Fibroblast of upper back skin (primary cell): ENCODE data around the gene NCF4.

Experiments used
- DNase-seq: peaks from one replicate; pipeline ENCODE4 v3.0.0-alpha.2; 2013

NCF4 gene

DNA sequence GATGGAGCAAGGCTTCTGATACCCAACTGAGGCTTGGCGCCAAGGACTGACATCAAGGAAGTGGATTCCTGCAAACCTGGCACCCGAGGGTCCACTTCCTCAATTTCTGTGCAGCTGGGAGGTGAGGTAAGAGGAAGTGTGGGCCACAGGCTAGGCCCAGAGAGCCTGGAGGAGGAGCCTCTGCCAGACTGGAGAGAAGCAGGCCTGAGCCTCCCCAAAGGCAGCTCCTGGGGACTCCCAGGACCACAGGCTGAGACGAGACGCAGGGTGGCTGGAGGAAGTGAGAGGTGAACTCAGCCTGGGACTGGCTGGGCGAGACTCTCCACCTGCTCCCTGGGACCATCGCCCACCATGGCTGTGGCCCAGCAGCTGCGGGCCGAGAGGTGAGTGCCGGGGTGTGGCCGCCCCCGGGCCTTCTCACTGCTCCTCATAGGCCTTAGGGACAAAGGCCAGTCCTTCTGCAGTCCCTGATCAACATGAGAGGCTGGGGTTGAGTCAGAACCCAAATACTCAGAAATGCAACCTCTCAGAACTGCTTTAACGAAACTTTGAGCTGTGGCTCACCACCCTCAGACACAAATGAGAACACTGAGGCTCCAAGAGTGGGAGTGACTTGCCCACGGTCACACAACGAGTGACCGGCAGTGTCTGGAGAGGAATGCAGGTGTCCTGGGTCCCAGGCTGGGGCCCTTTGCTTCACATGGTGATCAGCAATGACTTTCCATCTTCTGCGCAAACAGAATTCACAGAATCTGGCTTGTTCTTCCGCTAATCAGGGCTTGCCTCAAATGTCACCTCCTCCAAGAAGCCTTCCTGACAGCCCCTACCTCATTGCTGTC, at the start of gene NCF4:
NCF4 (plus strand) TSS at position 186 of the 839 bp plus-strand sequence; CDS start at position 352, 166 bp downstream.
- no peak for DNase-seq

GRCh38 chr22:36811094-36811800, 49.6 kb upstream of the NCF4 start:
- no peak for DNase-seq

DNA sequence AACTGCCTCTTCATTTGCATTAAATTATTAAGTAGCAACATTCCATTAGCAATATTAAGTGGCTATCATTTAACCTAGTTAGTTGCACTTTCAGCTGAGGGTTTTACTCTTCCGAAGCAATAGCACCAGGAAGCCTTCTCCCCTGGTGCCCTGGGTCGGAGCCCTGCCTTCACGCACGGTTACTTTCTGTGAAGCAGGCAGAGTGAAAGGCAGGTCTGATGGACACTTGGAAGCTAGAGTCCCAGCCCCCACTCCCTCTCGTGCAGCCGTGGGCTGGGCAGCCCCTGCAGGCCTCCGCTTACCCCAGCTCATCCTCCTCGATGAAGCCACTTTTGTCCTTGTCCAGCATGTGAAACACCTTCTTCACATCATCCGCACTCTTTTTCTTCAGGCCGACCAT, 46.0 kb upstream of the NCF4 start:
- DNase-seq, result no peak

- DNase-seq, result no peak
These were observed 45.1 kb upstream of the NCF4 start for GRCh38 chr22:36815558-36816338.

DNA sequence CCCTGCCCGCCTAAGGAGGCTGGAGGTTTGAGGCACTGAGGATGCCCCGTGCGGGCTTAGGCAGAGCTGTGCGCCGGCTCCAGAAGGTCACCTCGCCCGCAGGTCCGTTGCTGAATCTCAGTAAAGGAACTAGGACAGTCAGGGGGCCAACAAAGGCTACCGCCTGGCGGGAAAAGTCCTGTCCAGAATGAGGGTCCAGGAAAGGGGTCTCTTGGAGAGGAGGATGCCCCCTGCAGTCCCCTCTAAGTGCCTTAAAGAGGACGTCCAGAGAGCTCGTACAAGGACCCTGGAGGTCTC, 44.5 kb upstream of the NCF4 start:
- no peak for DNase-seq

- DNase-seq, result no peak
These were observed 43.9 kb upstream of the NCF4 start, which contains the start of gene PVALB for GRCh38 chr22:36816636-36817524. PVALB (minus strand) TSS chr22:36817035; CDS start chr22:36817005, 30 bp downstream.

GRCh38 chr22:36817525-36817848, 43.3 kb upstream of the NCF4 start:
- DNase-seq, result no peak

- DNase-seq, result no peak
These were observed 42.7 kb upstream of the NCF4 start for GRCh38 chr22:36818010-36818642.

GRCh38 chr22:36819112-36819511, 41.7 kb upstream of the NCF4 start:
- DNase-seq, result no peak

GRCh38 chr22:36822581-36822980, 38.2 kb upstream of the NCF4 start:
- DNase-seq, result no peak

DNA sequence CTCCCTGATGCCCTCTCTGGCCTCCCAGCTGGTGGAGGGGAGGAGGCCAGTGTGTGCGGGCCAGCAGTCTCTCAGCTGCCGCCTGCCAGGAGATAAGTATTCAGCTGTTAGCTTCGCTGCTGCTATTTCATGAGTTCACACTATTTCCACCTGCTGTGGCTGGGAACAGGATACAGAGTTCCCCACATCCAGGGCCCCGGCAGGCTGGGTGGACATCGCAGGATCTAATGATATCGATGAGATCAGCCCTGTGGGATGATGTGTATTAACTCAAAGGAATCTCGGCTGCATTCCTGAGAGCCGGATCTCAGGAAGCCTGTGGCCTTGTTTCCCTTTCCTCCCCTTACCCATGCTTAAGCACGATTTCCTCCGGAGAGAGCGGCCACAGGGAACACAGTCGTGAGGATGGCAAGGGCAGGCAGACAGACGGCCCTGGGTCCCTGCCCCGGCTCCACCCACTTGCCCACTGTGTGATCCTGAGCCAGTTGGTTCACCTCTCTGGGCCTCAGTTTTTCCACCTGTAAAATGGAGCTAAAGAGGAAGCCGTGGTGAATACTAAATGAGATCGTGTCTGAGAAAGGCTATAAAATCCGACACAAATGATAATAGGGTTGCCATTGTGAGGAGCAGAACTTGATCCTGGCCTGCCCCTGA, 37.5 kb upstream of the NCF4 start:
- DNase-seq, result peak; percentile 31

GRCh38 chr22:36824655-36825054, 36.2 kb upstream of the NCF4 start:
- DNase-seq, result no peak

DNA sequence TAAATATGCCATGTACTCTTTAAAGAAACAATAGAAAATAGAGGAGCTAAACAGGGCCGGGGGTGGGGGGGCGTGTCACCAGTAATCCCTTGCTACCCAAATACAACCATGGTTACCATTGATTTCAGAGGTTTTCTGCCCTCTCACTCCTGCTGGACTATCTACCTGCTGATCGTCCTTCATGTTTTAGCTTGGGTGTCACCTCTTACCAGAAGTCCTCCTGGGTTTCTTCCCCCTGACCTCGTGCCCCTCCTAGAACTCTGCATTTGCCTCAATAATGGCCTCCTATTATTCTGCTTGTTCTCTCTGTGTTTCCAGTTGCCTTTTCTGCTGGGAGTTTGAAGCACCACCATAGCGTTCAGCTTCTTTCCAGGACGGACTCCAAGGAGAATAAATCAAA, 34.5 kb upstream of the NCF4 start:
- no peak for DNase-seq

DNA sequence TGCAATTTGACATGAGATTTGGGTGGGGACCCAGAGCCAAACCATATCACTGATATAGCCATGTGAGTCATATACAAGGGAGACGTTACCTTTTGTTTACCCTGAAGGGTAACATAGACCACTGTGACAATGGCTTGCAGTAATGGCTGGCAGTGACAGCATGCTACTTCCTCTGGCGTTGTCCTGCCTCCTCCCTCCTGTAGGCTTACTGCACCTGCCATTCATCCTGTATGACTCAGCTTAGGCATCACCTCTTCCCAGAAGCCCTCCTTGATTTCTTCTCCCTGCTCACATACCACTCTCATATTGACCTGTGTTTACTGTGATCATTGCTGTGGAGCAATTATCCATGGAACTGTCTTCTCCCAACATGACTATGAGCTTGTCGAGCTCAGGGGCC, 32.0 kb upstream of the NCF4 start:
- no peak for DNase-seq

DNA sequence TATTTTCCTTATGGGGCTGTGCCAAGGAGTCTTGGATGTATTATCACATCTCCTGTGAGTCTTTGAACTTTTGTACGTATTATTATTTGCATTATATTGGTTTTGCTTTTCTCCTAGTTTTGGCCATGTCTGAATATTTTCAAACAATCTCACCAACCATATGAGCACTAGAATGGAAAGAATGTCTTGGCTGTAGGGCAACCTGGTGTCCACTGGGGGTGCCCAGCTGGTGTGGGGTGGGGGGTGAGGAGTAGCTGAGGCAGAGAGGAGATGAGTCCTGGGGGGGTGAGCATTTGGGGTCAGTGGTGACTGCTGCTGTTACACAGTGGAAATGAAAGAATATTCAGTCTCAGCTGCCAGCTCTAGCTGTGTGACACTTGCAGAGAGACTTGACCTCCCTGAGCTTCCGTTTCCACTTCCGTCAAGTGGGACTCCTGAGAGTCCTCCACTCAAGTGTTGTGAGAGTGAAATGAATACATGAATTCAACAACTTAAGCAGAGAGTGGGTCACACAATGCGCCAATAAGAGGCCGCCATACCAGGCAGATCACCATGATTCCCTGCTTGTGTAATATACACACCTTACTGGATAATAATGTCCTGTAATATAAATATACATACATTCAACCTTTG, 31.3 kb upstream of the NCF4 start:
- DNase-seq, result no peak

DNA sequence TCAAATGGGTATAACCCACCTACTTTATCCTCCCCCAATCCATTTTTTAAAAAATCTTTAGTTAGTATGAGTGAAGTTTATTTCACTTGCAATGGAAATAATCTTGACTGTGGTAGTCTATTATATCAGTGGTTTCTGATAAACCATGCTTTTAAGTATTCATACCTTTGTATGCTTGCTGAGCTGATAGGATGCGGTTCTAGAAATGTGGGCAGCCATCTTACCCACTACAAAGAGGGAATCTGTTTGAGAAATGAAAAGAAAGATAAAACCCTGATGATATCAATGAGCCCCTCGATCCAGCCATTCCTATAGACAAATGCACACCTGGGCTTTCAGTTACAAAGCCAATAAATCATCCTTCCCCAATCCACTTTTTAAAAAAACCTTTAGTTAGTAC, 30.2 kb upstream of the NCF4 start:
- no peak for DNase-seq

- DNase-seq, result no peak
These were observed 29.6 kb upstream of the NCF4 start for GRCh38 chr22:36831206-36831605.

GRCh38 chr22:36831717-36832116, 29.1 kb upstream of the NCF4 start:
- no peak for DNase-seq

- no peak for DNase-seq
These were observed 27.7 kb upstream of the NCF4 start for GRCh38 chr22:36833073-36833472.

GRCh38 chr22:36835903-36836302, 24.9 kb upstream of the NCF4 start:
- DNase-seq, result no peak
